ENCODE results near the gene SLC5A9.
A peak's percentile ranks its signal among the peaks of the same experiment; 100 is the strongest.

The SLC5A9 gene

DNA sequence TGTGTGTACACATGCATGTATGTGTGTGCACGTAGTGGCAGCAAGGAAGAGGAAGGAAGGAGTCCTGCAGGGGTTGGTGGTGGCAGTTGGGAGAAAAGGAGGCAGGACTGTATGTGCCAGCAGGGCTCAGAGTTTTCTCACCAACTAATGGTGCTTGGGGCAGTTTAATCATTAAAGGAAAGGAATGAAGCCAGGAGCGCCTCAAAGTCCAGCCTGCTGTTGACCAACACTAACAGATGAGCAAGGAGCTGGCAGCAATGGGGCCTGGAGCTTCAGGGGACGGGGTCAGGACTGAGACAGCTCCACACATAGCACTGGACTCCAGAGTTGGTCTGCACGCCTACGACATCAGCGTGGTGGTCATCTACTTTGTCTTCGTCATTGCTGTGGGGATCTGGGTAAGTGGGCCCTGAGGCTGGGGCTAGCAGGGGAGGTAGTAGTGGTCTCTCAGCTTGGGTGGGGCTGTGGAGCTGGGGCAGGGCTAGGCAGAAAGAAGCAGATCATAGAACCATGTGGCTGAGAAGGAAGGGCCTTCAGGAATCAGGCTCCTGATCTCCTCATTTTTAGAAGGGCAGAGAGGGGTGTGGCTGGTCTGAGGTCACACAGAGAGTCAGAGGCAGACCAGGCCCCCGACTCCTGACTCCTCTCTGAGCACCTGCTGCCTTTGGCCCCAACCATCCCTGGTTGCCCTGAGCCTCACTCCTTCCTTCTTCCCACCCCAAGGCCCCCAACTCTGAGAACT, at the start of gene SLC5A9:
Gene SLC5A9 (plus strand): TSS at position 216 of the 742 bp plus-strand sequence. CDS start 21 bp downstream, at position 237.
- no peak for DNase-seq (ENCODE audit: extremely low read depth in 1 of 2, low read depth in 1 of 2)

DNA sequence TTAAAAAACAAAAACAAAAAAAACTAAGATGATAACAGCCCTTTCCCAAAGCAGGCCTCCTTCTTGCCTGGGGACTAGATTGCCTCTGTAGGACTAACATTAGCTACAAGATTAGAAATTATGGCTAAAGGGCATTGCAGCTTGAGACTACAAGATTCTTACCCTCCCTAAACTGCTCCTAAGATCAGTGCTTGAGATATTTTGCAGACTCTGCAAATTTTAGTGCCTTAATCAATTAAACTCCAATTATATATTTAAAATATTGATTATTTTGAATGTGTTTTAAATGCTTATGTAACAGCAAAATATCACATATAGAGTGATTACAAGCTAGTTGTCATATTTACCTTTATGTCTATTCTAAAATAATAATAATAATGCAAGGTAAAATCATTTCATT, 47.4 kb upstream of the SLC5A9 start:
- no peak for DNase-seq (ENCODE audit: extremely low read depth in 1 of 2, low read depth in 1 of 2)

DNA sequence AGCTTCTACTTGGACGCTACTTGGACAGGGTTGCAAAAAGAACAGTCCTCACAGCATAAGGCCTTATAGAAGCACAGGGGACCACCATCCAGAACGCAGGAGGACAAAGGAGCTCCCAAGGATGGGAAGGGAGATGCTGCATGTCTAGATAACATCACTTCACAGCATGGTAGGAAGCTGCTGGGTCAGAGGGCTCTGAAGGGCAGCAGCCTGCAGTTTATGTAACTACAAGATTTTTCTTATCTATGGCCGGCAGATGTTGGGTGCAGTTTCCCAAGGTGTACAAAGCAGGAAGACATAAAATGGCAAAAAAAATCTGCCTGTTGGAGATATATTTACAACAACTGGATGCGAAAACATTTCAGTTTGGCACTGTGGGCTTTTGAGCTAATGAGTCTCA, 45.3 kb upstream of the SLC5A9 start:
- no peak for DNase-seq (ENCODE audit: extremely low read depth in 1 of 2, low read depth in 1 of 2)

DNA sequence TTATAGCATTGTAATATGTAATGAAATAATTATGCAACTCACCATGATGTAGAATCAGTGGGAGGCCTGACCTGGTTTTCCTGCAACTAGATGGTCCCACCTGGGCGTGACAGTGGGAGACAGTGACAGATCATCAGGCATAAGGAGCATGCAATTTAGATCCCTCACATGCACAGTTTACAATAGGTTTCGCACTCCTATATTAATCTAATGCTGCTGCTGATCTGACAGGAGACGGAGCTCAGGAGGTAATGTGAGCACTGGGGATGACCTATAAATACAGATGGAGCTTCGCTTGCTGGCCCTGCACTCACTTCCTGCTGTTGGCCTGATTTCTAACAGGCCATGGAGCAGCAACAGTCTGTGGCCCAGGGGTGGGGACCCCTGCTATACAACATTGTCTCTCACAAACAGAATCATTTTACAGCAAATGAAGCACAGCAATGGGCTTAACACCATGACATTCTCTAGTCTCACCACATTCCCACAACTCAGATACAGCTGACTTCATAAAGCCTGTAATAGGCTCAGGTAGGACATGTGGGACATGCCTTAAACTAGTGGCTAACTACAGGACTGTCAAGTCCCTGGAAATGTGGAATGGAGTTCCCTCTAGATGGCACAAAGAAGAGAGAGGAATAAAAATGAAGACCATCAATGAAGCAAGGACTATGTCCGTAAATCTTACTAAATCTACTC, 40.7 kb upstream of the SLC5A9 start:
- DNase-seq (ENCODE audit: extremely low read depth in 1 of 2, low read depth in 1 of 2): no peak

DNA sequence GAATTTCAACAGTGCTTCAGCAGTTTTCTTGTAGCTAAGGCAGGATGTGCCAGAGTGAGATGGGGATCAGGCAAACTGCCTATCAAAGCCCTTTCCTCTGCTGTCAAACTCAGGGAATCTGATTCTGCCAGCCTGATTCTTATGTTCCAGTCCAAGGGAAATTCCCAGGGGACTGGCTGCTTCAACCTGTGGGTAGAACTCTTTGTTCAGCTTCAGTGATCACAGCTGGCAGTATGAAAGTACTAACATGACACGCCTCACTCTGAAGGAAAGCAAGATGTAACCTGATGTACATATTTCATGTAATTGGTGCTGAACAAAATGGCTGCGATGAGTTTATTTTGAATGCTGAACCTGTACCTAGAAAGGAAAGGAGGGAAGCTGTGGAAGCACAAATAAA, 40.1 kb upstream of the SLC5A9 start:
- DNase-seq (ENCODE audit: extremely low read depth in 1 of 2, low read depth in 1 of 2): no peak

DNA sequence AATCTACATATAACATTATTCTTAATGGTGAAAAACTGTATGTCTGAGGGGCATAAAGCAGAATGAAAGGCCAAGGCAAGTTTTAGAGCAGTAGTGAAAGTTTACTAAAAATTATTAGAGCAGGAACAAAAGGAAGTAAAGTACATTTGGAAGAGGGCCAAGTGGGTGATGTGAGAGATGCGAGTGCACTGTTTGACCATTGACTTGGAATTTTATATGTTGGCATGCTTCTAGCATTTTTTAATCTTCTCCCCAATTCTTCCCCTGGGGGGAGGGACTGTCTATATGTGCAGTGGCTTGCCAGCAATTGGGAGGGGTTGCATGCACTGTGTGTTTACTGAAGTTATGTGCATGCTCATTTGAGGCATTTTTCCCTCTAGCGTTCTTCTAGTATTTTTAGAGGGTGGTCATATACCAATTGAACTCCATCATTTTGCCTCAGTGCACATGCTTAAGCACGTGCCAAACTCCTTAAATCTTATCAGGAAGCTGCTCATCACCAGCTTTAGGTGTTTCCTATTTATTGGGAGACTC, 36.1 kb upstream of the SLC5A9 start:
- no peak for DNase-seq (ENCODE audit: extremely low read depth in 1 of 2, low read depth in 1 of 2)

DNA sequence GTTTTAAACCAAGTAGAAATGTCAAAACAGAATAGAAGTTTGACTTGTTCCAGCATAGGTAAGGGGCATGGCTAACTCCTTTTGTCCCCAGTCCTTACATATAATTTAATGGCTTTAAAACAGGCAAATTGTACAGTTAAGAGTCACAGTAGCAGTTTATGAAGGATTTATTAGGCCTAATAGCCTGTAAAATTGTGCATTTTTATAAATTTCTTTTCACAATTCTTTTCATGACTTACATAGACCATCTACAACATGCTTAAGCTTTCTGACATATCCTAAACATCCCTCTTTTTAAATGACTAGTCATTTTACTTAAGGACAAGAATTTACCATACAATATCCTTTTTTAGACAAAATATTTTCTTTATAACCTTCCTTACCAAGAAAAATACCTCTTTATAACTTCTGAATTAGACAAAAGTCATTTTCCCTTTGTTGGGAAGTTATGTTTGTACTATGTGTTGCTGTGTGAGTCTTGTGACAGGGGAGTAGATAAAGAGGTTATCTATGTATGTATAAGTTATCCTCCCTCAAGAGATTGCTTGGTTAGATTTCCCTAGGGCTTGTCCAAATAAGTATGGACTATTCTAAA, 34.5 kb upstream of the SLC5A9 start:
- no peak for DNase-seq (ENCODE audit: extremely low read depth in 1 of 2, low read depth in 1 of 2)

DNA sequence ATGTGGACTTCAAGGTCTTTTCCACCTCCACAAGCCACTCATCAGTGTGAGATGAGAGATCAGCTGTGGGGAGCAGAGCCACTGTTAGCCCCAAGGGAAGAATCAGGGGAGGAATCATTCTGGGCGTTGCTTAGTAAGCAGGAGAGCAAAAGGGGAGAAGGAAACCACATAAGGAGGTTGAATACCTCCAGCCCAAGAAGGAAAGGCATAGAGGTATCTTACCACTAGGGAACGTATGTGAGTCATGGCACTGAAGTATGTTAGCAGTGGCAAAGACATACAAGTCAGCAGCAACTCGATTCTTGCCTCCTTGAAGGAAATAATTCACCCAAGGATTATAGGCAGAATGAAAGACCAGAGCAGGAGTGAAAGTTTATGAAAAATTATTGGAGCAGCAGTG, 31.6 kb upstream of the SLC5A9 start:
- no peak for DNase-seq (ENCODE audit: extremely low read depth in 1 of 2, low read depth in 1 of 2)

DNA sequence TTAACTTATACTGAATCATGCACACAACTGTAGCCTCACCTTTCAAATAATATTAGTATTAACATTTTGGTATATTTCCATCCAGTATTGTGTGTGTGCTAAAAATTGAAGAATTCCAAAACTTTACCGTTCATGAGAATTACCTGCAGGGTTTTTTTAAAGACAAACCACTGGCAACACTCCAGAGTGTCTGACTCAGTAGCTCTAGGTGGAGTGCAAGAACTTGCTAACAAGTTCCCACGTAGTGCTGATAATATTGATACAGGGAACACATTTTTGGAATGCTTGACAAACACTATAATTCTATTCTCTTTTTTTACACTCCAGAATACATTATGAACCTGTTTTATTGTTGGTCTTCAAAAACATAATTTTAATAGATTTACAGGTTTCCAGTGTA, 27.7 kb upstream of the SLC5A9 start:
- DNase-seq (ENCODE audit: extremely low read depth in 1 of 2, low read depth in 1 of 2): no peak

DNA sequence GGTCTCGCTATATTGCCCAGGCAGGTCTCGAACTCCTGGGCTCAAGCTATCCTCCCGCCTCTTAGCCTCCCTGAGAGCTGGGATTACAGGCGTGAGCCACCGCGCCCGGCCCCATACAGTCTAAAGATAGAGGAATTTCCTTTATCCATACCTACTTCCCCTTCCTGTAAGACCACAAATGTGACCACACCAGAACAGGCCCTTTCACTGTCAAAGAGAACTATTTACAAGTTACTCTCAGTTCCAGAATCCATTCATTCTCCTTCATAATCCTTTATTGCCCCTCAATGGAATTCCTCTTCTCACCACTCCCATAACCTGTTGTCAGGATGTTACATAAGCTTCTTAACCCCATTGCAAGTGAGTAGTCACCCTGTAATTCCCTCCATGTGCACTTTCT, 26.3 kb upstream of the SLC5A9 start:
- no peak for DNase-seq (ENCODE audit: extremely low read depth in 1 of 2, low read depth in 1 of 2)

DNA sequence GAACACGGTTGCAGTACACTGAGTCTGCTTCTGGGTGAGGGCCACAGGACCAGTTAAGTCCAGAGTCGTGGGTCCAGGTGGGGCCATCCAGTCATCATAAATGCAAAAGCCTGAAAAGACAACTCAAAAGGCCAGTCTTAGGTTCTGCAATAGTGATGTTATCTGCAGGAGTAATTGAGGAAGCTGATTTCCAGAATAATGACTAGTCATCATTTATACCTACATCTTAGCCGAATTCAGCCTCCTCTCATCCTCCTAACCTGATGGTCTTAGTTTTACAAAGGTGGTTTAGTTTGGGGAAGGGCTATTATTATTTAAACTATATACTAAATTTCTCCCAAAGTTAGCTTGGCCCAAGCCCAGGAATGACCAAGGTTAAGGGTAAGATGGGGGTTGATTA, 23.5 kb upstream of the SLC5A9 start:
- DNase-seq (ENCODE audit: extremely low read depth in 1 of 2, low read depth in 1 of 2): no peak

DNA sequence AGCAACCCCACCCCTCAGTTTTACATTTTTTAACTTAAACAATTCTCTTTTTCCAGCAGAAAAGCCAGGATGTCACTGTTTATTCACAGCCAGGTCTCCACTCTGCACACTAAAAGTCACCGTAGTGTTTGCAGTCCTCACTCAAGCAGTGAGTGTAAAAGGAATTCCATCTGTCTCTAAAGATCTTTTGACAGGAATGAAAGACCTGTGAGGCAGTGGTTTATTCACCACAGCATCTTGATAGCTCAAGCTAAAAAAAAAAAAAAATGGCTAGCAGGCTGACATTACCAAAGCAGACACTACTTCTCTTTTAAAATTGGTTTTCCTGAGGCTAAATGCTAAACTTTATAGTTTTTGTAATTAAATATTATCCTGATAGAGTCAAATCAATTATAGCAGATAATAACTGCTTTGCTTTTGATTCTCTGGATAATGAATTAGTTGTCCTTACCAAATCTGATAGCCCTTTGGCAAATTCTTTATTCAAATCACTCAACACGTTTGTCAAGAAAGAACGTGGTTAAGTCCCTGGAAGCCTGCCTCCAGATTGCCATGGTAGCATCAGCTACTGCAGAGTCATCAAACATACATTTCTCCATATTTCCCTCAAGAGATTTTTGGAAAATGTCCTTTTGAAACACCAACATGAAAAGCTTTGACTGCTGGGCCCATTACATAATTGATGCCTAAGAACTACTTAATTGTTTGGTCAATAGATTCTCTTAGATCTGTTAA, 22.2 kb upstream of the SLC5A9 start:
- DNase-seq (ENCODE audit: extremely low read depth in 1 of 2, low read depth in 1 of 2): no peak

DNA sequence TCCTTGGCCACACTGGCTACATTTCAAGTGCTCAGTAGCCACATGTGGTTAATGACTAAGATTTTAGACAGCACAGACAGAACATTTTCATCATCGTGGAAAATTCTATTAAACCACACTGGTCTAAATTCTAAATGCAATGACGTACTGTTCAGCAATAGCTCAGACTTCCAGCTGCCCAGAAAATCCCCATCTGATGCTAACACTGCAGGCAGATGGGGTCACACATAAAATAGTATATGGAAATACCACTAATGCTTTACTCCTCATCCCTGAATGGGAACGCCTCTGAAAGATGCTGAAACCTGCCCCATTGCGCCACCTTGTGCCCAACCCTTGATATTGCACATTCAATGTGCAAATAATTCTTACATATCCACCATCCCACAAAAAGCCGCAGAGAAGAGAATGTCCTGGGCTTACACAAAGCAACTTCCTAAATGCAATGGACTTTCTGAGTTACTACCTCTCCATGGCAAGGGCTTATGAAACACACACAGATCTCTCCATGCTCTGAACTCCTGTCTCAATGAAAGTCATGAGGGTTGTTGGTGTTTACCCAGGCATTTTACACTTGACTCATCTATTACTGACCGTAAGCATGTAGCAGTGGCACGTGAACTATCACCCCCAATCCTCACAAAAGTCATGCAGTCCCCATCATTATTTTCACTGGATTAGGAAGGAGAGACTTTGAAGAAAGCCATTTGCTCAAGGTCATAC, 20.3 kb upstream of the SLC5A9 start:
- DNase-seq (ENCODE audit: extremely low read depth in 1 of 2, low read depth in 1 of 2): peak; percentile 14 to 17

DNA sequence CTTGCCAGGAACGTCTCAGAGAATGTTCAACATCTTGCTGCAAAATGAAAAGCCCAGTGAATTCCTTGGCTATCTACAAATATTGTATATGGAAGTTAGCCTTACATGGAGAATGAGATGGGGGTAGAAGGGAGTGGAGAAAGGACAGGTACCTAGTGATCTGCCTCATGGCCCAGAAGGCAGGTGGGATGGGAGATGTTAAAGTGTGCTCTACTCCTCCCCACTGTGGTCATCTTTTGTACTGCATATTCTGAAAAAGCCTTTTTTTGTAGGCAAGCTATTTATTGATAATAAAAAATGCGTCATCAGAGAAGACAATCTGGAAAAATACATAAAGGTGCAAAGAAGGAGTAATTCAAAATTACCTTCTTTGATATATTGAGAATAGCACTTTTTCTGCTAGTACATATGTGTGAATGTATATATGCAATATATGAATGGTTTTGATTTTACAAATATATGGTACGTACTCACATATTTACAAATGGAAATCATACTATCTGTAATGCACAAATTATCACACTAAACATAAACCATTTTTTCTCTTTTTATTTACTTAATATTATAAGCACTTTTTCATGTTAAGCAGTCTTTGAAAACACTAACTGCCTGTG, 19.1 kb upstream of the SLC5A9 start:
- DNase-seq (ENCODE audit: extremely low read depth in 1 of 2, low read depth in 1 of 2): no peak

DNA sequence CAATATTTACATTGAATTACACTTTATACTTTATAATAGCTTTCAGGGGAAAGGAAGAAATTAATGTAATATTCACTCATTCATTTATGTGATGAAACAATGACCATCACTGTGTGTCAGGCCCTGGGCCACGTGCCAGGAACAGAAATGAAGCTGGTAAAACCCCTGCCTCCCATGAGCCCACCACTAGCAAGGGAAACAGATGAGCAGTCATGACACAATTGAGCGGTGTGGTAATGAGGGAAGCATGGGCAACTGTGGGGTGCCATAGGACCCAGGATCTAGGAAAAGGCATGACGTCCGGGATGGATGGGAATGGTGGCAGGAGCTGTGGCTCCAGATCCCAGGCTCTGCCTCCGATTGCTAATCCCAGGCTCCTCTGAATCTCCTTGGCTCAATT, 17.0 kb upstream of the SLC5A9 start:
- DNase-seq (ENCODE audit: extremely low read depth in 1 of 2, low read depth in 1 of 2): no peak

DNA sequence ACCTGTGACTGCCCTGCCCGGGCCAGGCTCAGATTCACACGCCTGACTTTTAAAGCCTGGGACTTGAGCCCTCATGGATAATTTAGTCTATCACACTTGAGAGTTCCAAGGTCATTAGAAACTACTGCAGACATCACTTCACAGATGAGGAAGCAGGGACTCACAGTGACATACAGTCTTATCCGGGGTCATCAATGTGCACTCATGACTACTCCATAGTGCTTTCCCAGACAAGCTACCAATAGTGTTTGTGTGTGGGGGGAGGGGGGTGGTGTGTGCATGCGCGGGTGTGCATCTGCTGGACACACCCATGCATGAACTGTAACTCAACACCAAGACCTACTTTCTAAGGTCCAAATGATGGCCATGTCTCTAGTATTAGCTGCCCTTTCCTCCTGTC, 16.1 kb upstream of the SLC5A9 start:
- DNase-seq (ENCODE audit: extremely low read depth in 1 of 2, low read depth in 1 of 2): no peak

DNA sequence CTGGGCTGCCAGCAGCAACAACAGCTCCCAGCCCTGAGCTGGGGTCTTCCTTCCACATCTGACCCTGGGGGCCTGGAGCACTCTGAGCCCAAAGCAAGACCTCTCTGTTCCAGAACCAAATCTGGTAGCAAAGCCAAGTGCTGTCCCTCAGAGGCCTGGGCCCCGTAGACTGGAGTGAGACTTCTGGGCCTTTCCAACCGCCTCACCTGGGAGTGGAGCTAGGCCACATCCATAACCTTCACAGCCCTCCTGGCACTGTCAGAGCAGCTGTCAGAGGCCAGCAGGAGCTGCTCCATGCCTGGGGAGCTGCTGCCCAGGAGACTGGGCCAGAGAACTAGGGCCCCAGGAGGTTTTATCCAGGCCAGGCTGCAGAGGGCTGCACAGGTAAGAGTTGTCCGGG, 15.4 kb upstream of the SLC5A9 start:
- no peak for DNase-seq (ENCODE audit: extremely low read depth in 1 of 2, low read depth in 1 of 2)

DNA sequence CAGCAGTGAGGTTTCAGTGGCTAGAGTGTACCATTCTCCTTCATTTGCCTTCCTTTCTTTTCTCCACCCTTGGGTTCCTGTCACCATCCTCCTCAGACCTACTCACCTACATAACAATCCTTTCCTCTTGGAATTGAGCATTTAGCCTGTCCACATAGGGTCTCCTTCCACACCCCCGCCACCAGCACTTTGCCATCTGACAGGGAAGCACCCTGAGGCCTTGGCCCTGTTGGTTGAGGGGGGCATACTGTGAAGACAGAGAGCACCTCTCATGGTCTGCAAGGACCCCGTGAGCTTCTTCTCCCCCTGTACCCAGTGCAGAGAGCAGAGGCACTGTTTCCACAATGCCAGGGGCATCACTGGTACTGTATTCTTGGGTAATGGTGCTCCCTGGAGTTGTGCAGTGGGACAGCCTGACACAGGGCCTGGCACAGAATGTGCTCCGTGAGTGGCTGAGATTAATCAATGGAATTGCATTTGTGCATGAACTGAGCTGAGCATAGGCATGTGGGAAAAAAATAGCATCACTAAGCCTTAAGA, 14.9 kb upstream of the SLC5A9 start:
- no peak for DNase-seq (ENCODE audit: extremely low read depth in 1 of 2, low read depth in 1 of 2)

DNA sequence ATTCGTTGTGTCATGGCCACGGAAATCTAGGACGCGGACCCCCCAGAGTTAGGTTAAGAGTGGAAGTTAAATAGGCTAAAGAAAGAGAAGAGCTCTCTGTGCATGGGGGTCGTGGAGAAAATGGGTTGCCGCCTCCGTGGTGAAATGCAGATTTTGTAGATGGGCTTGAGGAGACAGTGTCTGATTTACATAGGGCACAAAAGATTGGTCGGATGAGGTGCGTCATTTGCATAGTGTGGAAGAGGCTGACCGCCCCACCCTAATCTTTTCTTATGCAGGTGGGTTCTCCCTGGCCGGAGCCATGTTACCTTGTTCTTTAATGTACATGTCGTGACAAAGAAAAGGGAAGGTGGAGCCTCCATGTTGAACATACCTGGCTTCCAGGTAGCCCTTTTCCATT, 14.3 kb upstream of the SLC5A9 start:
- no peak for DNase-seq (ENCODE audit: extremely low read depth in 1 of 2, low read depth in 1 of 2)

DNA sequence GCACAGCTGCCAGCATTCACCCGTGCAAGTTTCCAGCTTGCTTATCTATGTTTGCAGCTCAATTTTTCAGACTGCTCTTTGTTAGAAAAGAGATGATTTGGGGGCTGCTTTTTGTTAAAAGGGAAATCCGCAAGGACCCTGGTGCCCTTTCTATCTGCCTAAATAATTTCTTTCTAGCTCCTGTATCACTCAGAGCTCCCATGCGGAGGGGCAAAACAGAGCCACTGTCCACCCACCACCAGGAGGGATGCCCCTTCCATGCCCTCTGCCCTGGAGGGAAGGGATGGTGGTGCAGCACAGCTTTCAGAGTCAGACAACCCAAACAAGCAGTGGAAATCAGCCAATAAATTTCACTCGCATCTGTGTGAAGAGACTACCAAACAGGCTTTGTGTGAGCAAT, 13.9 kb upstream of the SLC5A9 start:
- DNase-seq (ENCODE audit: extremely low read depth in 1 of 2, low read depth in 1 of 2): no peak
